H1 (cell line): Measurements from ENCODE around the gene USP16. TPM values are rescaled to one million over a fixed set of nuclear protein-coding genes. Genes with fewer than 3 reads are reported as not detected.

Source experiments
- GTF2F1 ChIP-seq: IDR thresholded peaks from 2 replicates; pipeline ENCODE4 v1.6.1; 2012; ENCODE audit warnings: low read depth, low read length, improper control_type of control experiment, borderline replicate concordance
- MAFK ChIP-seq: IDR thresholded peaks from 2 replicates; pipeline ENCODE4 v1.6.1; 2012; ENCODE audit warnings: low read depth, mild to moderate bottlenecking, improper control_type of control experiment, low read length
- PHF8 ChIP-seq: fragments of 200-600 bp; sonication (generic); conservative IDR thresholded peaks from 2 replicates; pipeline ENCODE4 v1.7.1; 2012; ENCODE audit warnings: low read depth, mild to moderate bottlenecking, inconsistent platforms, low read length, moderate library complexity
- POU5F1 ChIP-seq: IDR thresholded peaks from 2 replicates; pipeline ENCODE4 v1.6.1; 2011; ENCODE audit warnings: low read depth, mild to moderate bottlenecking, low read length, moderate library complexity
- TBP ChIP-seq: IDR thresholded peaks from 2 replicates; pipeline ENCODE4 v1.6.1; 2011; ENCODE audit warnings: low read depth, low read length, improper control_type of control experiment
- TCF12 ChIP-seq: IDR thresholded peaks from 2 replicates; pipeline ENCODE4 v1.6.1; 2011; ENCODE audit warnings: low read depth, mild to moderate bottlenecking, low read length
- YY1 ChIP-seq: IDR thresholded peaks from 2 replicates; pipeline ENCODE4 v1.6.1; 2011; ENCODE audit warnings: low read depth, mild to moderate bottlenecking, low read length
- polyA plus RNA-seq, 7 experiments: library from polyadenylated mRNA; depleted of rRNA in 3 of 7; stranded (reverse) in 5 of 7; unstranded in 2 of 7; fragments of >200 nt in 5 of 7; fragments of 200-250 nt in 2 of 7; gene quantifications; 1 replicate in 5 of 7; 2 replicates in 1 of 7; 4 replicates in 1 of 7; pipeline versions ENCODE4 v1.2.1 to v1.2.3, GENCODE V29; 2011 to 2013; ENCODE audit warnings: missing spikeins in 2 of 7, mixed read lengths in 2 of 7
- total RNA-seq: library from RNA; stranded (reverse); fragmentation: NEBNext Ultra II Directional; extraction: Animal tissue kit (Norgen Biotek cat#: 25700); gene quantifications from 2 replicates; pipeline ENCODE4 v1.2.1, GENCODE V29; 2021
- TF ChIP-seq, protein P1 (sequence below), 3 experiments: IDR thresholded peaks; 1 replicate in 2 of 3; 2 replicates in 1 of 3; pipeline versions ENCODE4 v1.5.1 to v1.6.1; 2011; ENCODE audit warnings: low read length in 3 of 3, mild to moderate bottlenecking in 3 of 3, inconsistent platforms in 2 of 3, low read depth in 1 of 3, moderate library complexity in 1 of 3; ENCODE audit not compliant: insufficient read depth in 1 of 3; ENCODE audit errors: control extremely low read depth in 1 of 3
- TF ChIP-seq, protein P2 (sequence below): IDR thresholded peaks from 2 replicates; pipeline ENCODE4 v1.6.1; 2012; ENCODE audit warnings: inconsistent platforms

USP16 gene
- total and polyA plus RNA-seq, 2 of the 8 experiments (the other 6 are each of a cell fraction or from before 2014, with no cell fraction given) = 3.4 to 19.1 TPM

DNA sequence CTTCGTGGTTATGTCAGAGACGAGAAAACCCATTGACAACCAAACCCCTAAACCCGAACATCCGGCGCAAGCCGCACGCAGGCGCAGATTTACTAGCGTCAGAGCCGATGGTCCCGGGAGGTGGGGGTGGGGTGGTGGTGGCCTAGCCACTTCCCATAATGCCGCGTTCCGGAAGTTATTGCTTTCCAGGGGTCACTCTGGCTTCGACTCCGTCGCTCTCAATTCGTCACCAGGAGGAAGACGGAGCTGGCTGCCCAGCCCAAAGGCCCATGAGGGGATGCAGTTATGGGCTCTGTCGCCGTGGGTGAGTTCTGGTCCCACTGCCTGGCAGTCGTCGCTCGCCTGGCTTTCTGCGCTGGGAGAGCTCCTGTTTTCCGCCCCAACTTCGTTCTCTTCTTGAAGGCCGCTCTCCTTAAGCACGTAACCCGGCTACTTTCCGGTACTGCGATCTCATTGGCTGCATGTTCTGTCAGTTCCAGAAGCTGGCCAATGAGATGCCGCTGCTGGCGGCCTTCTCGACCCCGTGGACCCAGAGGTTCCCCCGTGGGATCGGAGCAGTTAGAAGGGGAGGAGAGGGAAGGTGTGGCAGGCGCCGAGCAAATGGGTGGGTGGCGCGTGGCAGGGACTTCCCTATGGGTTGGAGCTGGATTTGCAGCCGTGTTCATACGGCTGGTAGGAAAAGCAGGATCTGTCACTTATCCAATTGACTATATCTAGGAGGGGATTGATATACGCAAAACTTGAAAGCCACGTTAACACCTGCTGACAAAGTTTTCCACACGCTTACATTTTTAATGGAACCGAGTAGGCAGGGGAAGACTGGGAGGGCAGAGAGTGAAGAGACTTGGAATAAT lies at the start of gene USP16 (continued):
- TF ChIP-seq, protein P1, sequence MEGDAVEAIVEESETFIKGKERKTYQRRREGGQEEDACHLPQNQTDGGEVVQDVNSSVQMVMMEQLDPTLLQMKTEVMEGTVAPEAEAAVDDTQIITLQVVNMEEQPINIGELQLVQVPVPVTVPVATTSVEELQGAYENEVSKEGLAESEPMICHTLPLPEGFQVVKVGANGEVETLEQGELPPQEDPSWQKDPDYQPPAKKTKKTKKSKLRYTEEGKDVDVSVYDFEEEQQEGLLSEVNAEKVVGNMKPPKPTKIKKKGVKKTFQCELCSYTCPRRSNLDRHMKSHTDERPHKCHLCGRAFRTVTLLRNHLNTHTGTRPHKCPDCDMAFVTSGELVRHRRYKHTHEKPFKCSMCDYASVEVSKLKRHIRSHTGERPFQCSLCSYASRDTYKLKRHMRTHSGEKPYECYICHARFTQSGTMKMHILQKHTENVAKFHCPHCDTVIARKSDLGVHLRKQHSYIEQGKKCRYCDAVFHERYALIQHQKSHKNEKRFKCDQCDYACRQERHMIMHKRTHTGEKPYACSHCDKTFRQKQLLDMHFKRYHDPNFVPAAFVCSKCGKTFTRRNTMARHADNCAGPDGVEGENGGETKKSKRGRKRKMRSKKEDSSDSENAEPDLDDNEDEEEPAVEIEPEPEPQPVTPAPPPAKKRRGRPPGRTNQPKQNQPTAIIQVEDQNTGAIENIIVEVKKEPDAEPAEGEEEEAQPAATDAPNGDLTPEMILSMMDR (IDR thresholded peaks at IDR 0.05; ENCODE audit: control extremely low read depth in 1 of 3, insufficient read depth in 1 of 3, low read depth in 1 of 3, low read length in 3 of 3) = peak in 1 of 3 experiments; percentile 3; a peak in 1 of 4 replicates
- TF ChIP-seq POU5F1 (no peak), GTF2F1 (no peak), YY1 (no peak), TBP (peak; percentile 78), TCF12 (no peak), MAFK (no peak), PHF8 (peak; percentile 97)
- TF ChIP-seq, protein P2, sequence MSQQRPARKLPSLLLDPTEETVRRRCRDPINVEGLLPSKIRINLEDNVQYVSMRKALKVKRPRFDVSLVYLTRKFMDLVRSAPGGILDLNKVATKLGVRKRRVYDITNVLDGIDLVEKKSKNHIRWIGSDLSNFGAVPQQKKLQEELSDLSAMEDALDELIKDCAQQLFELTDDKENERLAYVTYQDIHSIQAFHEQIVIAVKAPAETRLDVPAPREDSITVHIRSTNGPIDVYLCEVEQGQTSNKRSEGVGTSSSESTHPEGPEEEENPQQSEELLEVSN = no peak
